HCT116 (cell line): ENCODE data around the gene TNNI3. TPM values are rescaled to one million over a fixed set of nuclear protein-coding genes. Genes with fewer than 3 reads are reported as not detected.

Experiments used
- ATAC-seq: fragments of 200-7000 bp; cut with Tn5 transposase; 2 replicates; pipeline ENCODE4 v1.9.1; 2020; ENCODE audit warnings: mild to moderate bottlenecking, moderate library complexity
- BruUV-seq: library from RNA; stranded (reverse); fragments of 400-500 nt; replicated peaks from 2 replicates; lab custom pipeline; 2021; lab: Mats Ljungman, UMichigan
- CTCF ChIA-PET: fragments of 300-600 bp; sonication (Branson Sonifier 250); formaldehyde crosslinking; loops from one replicate; lab custom pipeline; 2021; ENCODE audit warnings: antibody characterized with exemption; lab: Charles Lee
- POLR2A ChIA-PET: fragments of 300-600, 350-600 bp; sonication (Branson Sonifier 250); formaldehyde crosslinking; loops from one replicate; lab custom pipeline; 2021; ENCODE audit warnings: antibody characterized with exemption; lab: Charles Lee
- RAD21 ChIA-PET, 2 experiments: fragments of 300-600 bp; sonication (Branson Sonifier 250); formaldehyde crosslinking; loops; one replicate each; lab custom pipeline; 2023; ENCODE audit warnings: low total read pairs in 2 of 2; ENCODE audit not compliant: uncharacterized antibody in 2 of 2, unreplicated experiment in 2 of 2, low non-redundant PET in 1 of 2; lab: Charles Lee
- DNase-seq: peaks from one replicate; pipeline ENCODE4 v3.0.0-alpha.2; 2010; ENCODE audit warnings: low read depth, low spot score
- H2AFZ ChIP-seq: fragments of 200-600 bp; shearing (Covaris generic), sonication (generic); 2 replicates; pipeline ENCODE4 v1.6.1; 2017; ENCODE audit warnings: low read depth, mixed run types, mixed read lengths, antibody characterized with exemption, low read length; ENCODE audit not compliant: poor library complexity, severe bottlenecking
- H3K27ac ChIP-seq: 2 replicates; pipeline ENCODE4 v1.5.1; 2012; ENCODE audit warnings: low read depth, low read length
- H3K27me3 ChIP-seq: fragments of 200-600 bp; sonication (generic); 2 replicates; pipeline ENCODE4 v1.6.1; 2016; ENCODE audit warnings: mixed run types, low read length, mixed read lengths; ENCODE audit not compliant: insufficient read depth
- H3K36me3 ChIP-seq, 2 experiments: fragments of 200-500 bp in 1 of 2; fragments of 200-600 bp in 1 of 2; sonication (Bioruptor generic) in 1 of 2; sonication (generic) in 1 of 2; 2 replicates each; pipeline versions ENCODE4 v1.5.1 to v1.6.1; 2014 to 2016; ENCODE audit warnings: low read length in 2 of 2, inconsistent platforms in 1 of 2, mixed read lengths in 1 of 2, mixed run types in 1 of 2; ENCODE audit not compliant: insufficient read depth in 2 of 2, control insufficient read depth in 1 of 2
- H3K4me1 ChIP-seq, 2 experiments: fragments of 200-600 bp in 1 of 2; sonication (generic) in 1 of 2; 2 replicates each; pipeline versions ENCODE4 v1.5.1 to v1.6.1; 2012 to 2017; ENCODE audit warnings: low read length in 2 of 2, inconsistent platforms in 1 of 2, mild to moderate bottlenecking in 1 of 2, mixed read lengths in 1 of 2, mixed run types in 1 of 2, moderate library complexity in 1 of 2; ENCODE audit not compliant: insufficient read depth in 2 of 2, control insufficient read depth in 1 of 2
- H3K4me2 ChIP-seq: fragments of 200-600 bp; sonication (generic); 2 replicates; pipeline ENCODE4 v1.6.1; 2017; ENCODE audit warnings: mixed run types, low read length, mixed read lengths
- H3K4me3 ChIP-seq, 2 experiments: fragments of 200-600 bp in 1 of 2; sonication (generic) in 1 of 2; replicated peaks in 1 of 2; 2 replicates each; pipeline ENCODE4 v1.5.1; 2011 to 2016; ENCODE audit warnings: low read length in 2 of 2, control low read depth in 1 of 2, low read depth in 1 of 2, mild to moderate bottlenecking in 1 of 2, mixed read lengths in 1 of 2, mixed run types in 1 of 2
- H3K79me2 ChIP-seq: fragments of 200-600 bp; sonication (generic); 2 replicates; pipeline ENCODE4 v1.6.1; 2017; ENCODE audit warnings: mild to moderate bottlenecking, mixed run types, low read length, moderate library complexity, mixed read lengths; ENCODE audit not compliant: insufficient read depth
- H3K9ac ChIP-seq: fragments of 200-600 bp; sonication (generic); 2 replicates; pipeline ENCODE4 v1.6.1; 2016; ENCODE audit warnings: low read length, mixed read lengths
- H3K9me2 ChIP-seq: fragments of 200-600 bp; sonication (generic), shearing (Covaris generic); 2 replicates; pipeline ENCODE4 v1.6.1; 2017; ENCODE audit warnings: mixed run types, mild to moderate bottlenecking, moderate library complexity; ENCODE audit not compliant: insufficient read depth
- H3K9me3 ChIP-seq, 2 experiments: fragments of 200-500 bp in 1 of 2; fragments of 200-600 bp in 1 of 2; sonication (Bioruptor generic) in 1 of 2; sonication (generic) in 1 of 2; 2 replicates each; pipeline ENCODE4 v1.6.1; 2014 to 2017; ENCODE audit warnings: low read length in 2 of 2, mixed read lengths in 2 of 2, inconsistent platforms in 1 of 2, low read depth in 1 of 2, mild to moderate bottlenecking in 1 of 2, mixed run types in 1 of 2, moderate library complexity in 1 of 2; ENCODE audit not compliant: control insufficient read depth in 1 of 2, insufficient read depth in 1 of 2
- H4K20me1 ChIP-seq: fragments of 200-600 bp; sonication (generic), shearing (Covaris generic); 2 replicates; pipeline ENCODE4 v1.6.1; 2017; ENCODE audit warnings: mixed run types, mild to moderate bottlenecking, moderate library complexity; ENCODE audit not compliant: insufficient read depth
- CBX3 ChIP-seq: IDR thresholded peaks from 2 replicates; pipeline ENCODE4 v1.6.1; 2012; ENCODE audit warnings: low read depth
- EGR1 ChIP-seq: IDR thresholded peaks from 2 replicates; pipeline ENCODE4 v1.6.1; 2012; ENCODE audit warnings: low read depth
- ELF1 ChIP-seq: IDR thresholded peaks from 2 replicates; pipeline ENCODE4 v1.6.1; 2012; ENCODE audit warnings: low read depth, borderline replicate concordance
- EZH2 ChIP-seq: fragments of 200-600 bp; sonication (generic); IDR thresholded peaks from 2 replicates; pipeline ENCODE4 v1.6.1; 2017; ENCODE audit warnings: antibody characterized with exemption, mixed run types
- EZH2phosphoT487 ChIP-seq: fragments of 200-600 bp; IDR thresholded peaks from 2 replicates; pipeline ENCODE4 v1.6.1; 2018; ENCODE audit warnings: antibody characterized with exemption, borderline replicate concordance
- FOSL1 ChIP-seq: IDR thresholded peaks from 2 replicates; pipeline ENCODE4 v1.6.1; 2012; ENCODE audit warnings: low read depth
- JUND ChIP-seq: IDR thresholded peaks from 2 replicates; pipeline ENCODE4 v1.6.1; 2012
- MAX ChIP-seq: IDR thresholded peaks from 2 replicates; pipeline ENCODE4 v1.6.1; 2012
- POLR2A ChIP-seq: IDR thresholded peaks from 2 replicates; pipeline ENCODE4 v1.7.0; 2011; ENCODE audit warnings: borderline replicate concordance; ENCODE audit not compliant: insufficient read depth, insufficient read length; ENCODE audit errors: extremely low read depth
- POLR2AphosphoS5 ChIP-seq: IDR thresholded peaks from 2 replicates; pipeline ENCODE4 v1.6.1; 2011; ENCODE audit warnings: mild to moderate bottlenecking, low read depth, low read length, moderate library complexity
- RAD21 ChIP-seq: IDR thresholded peaks from 2 replicates; pipeline ENCODE4 v1.6.1; 2012; ENCODE audit warnings: low read depth, mild to moderate bottlenecking
- REST ChIP-seq: IDR thresholded peaks from 2 replicates; pipeline ENCODE4 v1.6.1; 2012; ENCODE audit warnings: low read depth
- SIN3A ChIP-seq: IDR thresholded peaks from 2 replicates; pipeline ENCODE4 v1.6.1; 2012; ENCODE audit warnings: low read depth
- SP1 ChIP-seq: IDR thresholded peaks from 2 replicates; pipeline ENCODE4 v1.6.1; 2012; ENCODE audit warnings: low read depth
- SRF ChIP-seq: IDR thresholded peaks from 2 replicates; pipeline ENCODE4 v1.6.1; 2012; ENCODE audit warnings: low read depth
- TCF7L2 ChIP-seq: IDR thresholded peaks from 2 replicates; pipeline ENCODE4 v1.7.0; 2011; ENCODE audit warnings: borderline replicate concordance, inconsistent platforms; ENCODE audit not compliant: insufficient read depth, insufficient read length; ENCODE audit errors: extremely low read depth
- YY1 ChIP-seq: IDR thresholded peaks from 2 replicates; pipeline ENCODE4 v1.6.1; 2011; ENCODE audit warnings: low read length, low read depth, moderate library complexity, mild to moderate bottlenecking; ENCODE audit not compliant: insufficient replicate concordance; ENCODE audit errors: extremely low read depth
- ZBTB33 ChIP-seq: IDR thresholded peaks from 2 replicates; pipeline ENCODE4 v1.6.1; 2011; ENCODE audit warnings: mild to moderate bottlenecking, low read length, moderate library complexity; ENCODE audit not compliant: insufficient replicate concordance; ENCODE audit errors: extremely low read depth
- ZNF274 ChIP-seq: fragments of 200-500 bp; sonication (Bioruptor generic); IDR thresholded peaks from 2 replicates; pipeline ENCODE4 v1.6.1; 2014; ENCODE audit warnings: mild to moderate bottlenecking, low read depth, low read length, inconsistent platforms
- intact Hi-C: fragments of 100-400 bp; cut with micrococcal nuclease; formaldehyde crosslinking; loops from 2 replicates; pipeline ENCODE4 v1.10.0; 2022
- total RNA-seq: library from RNA; stranded (reverse); gene quantifications from one replicate; pipeline ENCODE4 v1.2.1, GENCODE V29; 2021; ENCODE audit not compliant: unreplicated experiment

TNNI3 gene
- total RNA-seq, 1 experiment from 2014 or later = 42.1 TPM

GRCh38 chr19:55131421-55131820 is 26.1 kb downstream of the TNNI3 start:
- CTCF ChIA-PET = no interaction called here

More at GRCh38 chr19:55131421-55131820, 26.1 kb downstream of the TNNI3 start:
- no peaks in the 10 kb centered on the region for H3K79me2 ChIP-seq
- no peak for TF ChIP-seq FOSL1
- no peak for TF ChIP-seq EZH2phosphoT487
- TF ChIP-seq ELF1 = no peak
- no peak for TF ChIP-seq REST
- TF ChIP-seq EGR1 = no peak
- TF ChIP-seq POLR2AphosphoS5 = no peak
- no peak for TF ChIP-seq SIN3A
- TF ChIP-seq CBX3 = no peak
- no peak for TF ChIP-seq POLR2A
- TF ChIP-seq SRF = no peak
- TF ChIP-seq TCF7L2 = no peak
- no peak for TF ChIP-seq JUND
- no peak for TF ChIP-seq ZBTB33
- TF ChIP-seq SP1 = no peak
- TF ChIP-seq RAD21 = no peak
- TF ChIP-seq MAX = no peak
- no peak for TF ChIP-seq ZNF274
- TF ChIP-seq EZH2 = no peak
- no peak for TF ChIP-seq YY1
- no peaks in the 10 kb centered on the region for H3K9me3 ChIP-seq
- H3K27ac ChIP-seq = no peak overlapping the region
- no peaks in the 10 kb centered on the region for H3K27me3 ChIP-seq
- no peaks in the 10 kb centered on the region for H4K20me1 ChIP-seq
- DNase-seq (no peak), ATAC-seq (no peak)
- H3K4me1 ChIP-seq = 0 out of 4 replicates have a peak, but pooled peaks cover 0 to 3% of the 10 kb centered on the region in 2 experiments
- H3K9ac ChIP-seq = no peak overlapping the region
- ChIA-PET POLR2A (no interaction called here), RAD21 (no interaction called here)
- no peak overlapping the region for H3K4me2 ChIP-seq
- no TSS peak for BruUV-seq
- H3K4me3 ChIP-seq = no peak overlapping the region
- H2AFZ ChIP-seq = no peak overlapping the region
- H3K36me3 ChIP-seq = peaks cover 0 to 10% of the 10 kb centered on the region in 2 experiments; a peak in 2 of 4 replicates
- intact Hi-C loops = no loop called here
- H3K9me2 ChIP-seq = no peaks in the 10 kb centered on the region
